VCaP (cell line): ENCODE data around the gene CCNL1.
"Not testable (repeated sequence)": the region's sequence is repeated elsewhere in the genome, so short reads cannot be mapped to it uniquely, and the experiment has no call there.

Source experiments
- H3K27ac ChIP-seq: fragments of 450-650 bp; 2 replicates; pipeline ENCODE4 v1.5.1; 2017
- CTCF ChIP-seq: fragments of 450-650 bp; conservative IDR thresholded peaks from 2 replicates; pipeline ENCODE4 v1.5.1; 2017; ENCODE audit warnings: mild to moderate bottlenecking, moderate library complexity

Gene CCNL1

GRCh38 chr3:157159762-157160657 lies at the start of gene CCNL1:
TSS of gene CCNL1 (minus strand) at chr3:157160147. CDS start at chr3:157160094, 53 bp downstream.
- no peak for TF ChIP-seq CTCF

GRCh38 chr3:157204880-157205279 lies 44.9 kb upstream of the CCNL1 start:
- TF ChIP-seq CTCF: no peak

More at GRCh38 chr3:157159762-157160657, at the start of gene CCNL1:
- H3K27ac ChIP-seq: peak within 1 kb of the TSS; percentile 100

GRCh38 chr3:157204431-157204830 lies 44.5 kb upstream of the CCNL1 start:
- no peak overlapping the region for H3K27ac ChIP-seq
- peak; percentile 77 for TF ChIP-seq CTCF

More at GRCh38 chr3:157204880-157205279, 44.9 kb upstream of the CCNL1 start:
- no peak overlapping the region for H3K27ac ChIP-seq

- no peak overlapping the region for H3K27ac ChIP-seq
- TF ChIP-seq CTCF: peak; percentile 80
Measured at GRCh38 chr3:157201648-157202278, 41.8 kb upstream of the CCNL1 start.

GRCh38 chr3:157199841-157200240 lies 39.9 kb upstream of the CCNL1 start:
- no peak overlapping the region for H3K27ac ChIP-seq
- no peak for TF ChIP-seq CTCF

- H3K27ac ChIP-seq: no peak overlapping the region
- TF ChIP-seq CTCF: no peak
Measured at GRCh38 chr3:157195965-157196364, 36.0 kb upstream of the CCNL1 start.

GRCh38 chr3:157191149-157191548 lies 31.2 kb upstream of the CCNL1 start:
- not testable (repeated sequence) for H3K27ac ChIP-seq
